ENCODE results near the gene TNPO3.

GRCh38 chr7:129008645-129009414 is 46.1 kb downstream of the TNPO3 start:
- TF ChIP-seq CTCF (conservative IDR thresholded peaks at IDR 0.05; ENCODE audit: low read depth, low read length) (no peak), MAFK (IDR thresholded peaks at IDR 0.05; ENCODE audit: low read depth, low read length) (no peak), FOS (IDR thresholded peaks at IDR 0.05; ENCODE audit: low read depth, low read length) (no peak), POLR2A (IDR thresholded peaks at IDR 0.05; ENCODE audit: low read depth, low read length) (no peak), RCOR1 (IDR thresholded peaks at IDR 0.05; ENCODE audit: insufficient replicate concordance, low read length) (no peak), MAZ (IDR thresholded peaks at IDR 0.05; ENCODE audit: borderline replicate concordance, low read depth, low read length) (no peak), RFX5 (IDR thresholded peaks at IDR 0.05; ENCODE audit: low read depth, low read length) (no peak), MXI1 (IDR thresholded peaks at IDR 0.05; ENCODE audit: borderline replicate concordance, low read depth, low read length) (no peak), USF2 (IDR thresholded peaks at IDR 0.05; ENCODE audit: low read depth, low read length) (no peak), RAD21 (IDR thresholded peaks at IDR 0.05; ENCODE audit: low read length) (no peak)
